ENCODE data around the gene DTX4. TPM values are rescaled to one million over a fixed set of nuclear protein-coding genes. Genes with fewer than 3 reads are reported as not detected.

Gene DTX4
- polyA plus RNA-seq, 1 of the 3 experiments (the other 2 are of a cell fraction) = 0.05 TPM

- TF ChIP-seq FOXM1 (IDR thresholded peaks at IDR 0.05; ENCODE audit: low read depth) (no peak), TEAD4 (IDR thresholded peaks at IDR 0.05; ENCODE audit: borderline replicate concordance, insufficient read depth) (no peak), RFX5 (IDR thresholded peaks at IDR 0.05; ENCODE audit: low read length) (no peak), RCOR1 (IDR thresholded peaks at IDR 0.05; ENCODE audit: low read length) (no peak), ELF1 (IDR thresholded peaks at IDR 0.05) (no peak), FOSL2 (IDR thresholded peaks at IDR 0.05; ENCODE audit: borderline replicate concordance, low read depth) (no peak), TAF1 (IDR thresholded peaks at IDR 0.05; ENCODE audit: borderline replicate concordance, low read depth, low read length) (no peak), CHD2 (IDR thresholded peaks at IDR 0.05; ENCODE audit: low read length, partially characterized antibody) (no peak), SIN3A (IDR thresholded peaks at IDR 0.05; ENCODE audit: borderline replicate concordance, low read depth, low read length) (no peak), NFIC (IDR thresholded peaks at IDR 0.05; ENCODE audit: borderline replicate concordance) (no peak), MXI1 (IDR thresholded peaks at IDR 0.05; ENCODE audit: low read depth, low read length) (no peak)
- TF ChIP-seq, protein P1, sequence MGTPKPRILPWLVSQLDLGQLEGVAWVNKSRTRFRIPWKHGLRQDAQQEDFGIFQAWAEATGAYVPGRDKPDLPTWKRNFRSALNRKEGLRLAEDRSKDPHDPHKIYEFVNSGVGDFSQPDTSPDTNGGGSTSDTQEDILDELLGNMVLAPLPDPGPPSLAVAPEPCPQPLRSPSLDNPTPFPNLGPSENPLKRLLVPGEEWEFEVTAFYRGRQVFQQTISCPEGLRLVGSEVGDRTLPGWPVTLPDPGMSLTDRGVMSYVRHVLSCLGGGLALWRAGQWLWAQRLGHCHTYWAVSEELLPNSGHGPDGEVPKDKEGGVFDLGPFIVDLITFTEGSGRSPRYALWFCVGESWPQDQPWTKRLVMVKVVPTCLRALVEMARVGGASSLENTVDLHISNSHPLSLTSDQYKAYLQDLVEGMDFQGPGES (IDR thresholded peaks at IDR 0.05; ENCODE audit: low read depth, low read length) = no peak
- TF ChIP-seq, protein P2, sequence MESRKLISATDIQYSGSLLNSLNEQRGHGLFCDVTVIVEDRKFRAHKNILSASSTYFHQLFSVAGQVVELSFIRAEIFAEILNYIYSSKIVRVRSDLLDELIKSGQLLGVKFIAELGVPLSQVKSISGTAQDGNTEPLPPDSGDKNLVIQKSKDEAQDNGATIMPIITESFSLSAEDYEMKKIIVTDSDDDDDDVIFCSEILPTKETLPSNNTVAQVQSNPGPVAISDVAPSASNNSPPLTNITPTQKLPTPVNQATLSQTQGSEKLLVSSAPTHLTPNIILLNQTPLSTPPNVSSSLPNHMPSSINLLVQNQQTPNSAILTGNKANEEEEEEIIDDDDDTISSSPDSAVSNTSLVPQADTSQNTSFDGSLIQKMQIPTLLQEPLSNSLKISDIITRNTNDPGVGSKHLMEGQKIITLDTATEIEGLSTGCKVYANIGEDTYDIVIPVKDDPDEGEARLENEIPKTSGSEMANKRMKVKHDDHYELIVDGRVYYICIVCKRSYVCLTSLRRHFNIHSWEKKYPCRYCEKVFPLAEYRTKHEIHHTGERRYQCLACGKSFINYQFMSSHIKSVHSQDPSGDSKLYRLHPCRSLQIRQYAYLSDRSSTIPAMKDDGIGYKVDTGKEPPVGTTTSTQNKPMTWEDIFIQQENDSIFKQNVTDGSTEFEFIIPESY (IDR thresholded peaks at IDR 0.05; ENCODE audit: borderline replicate concordance, low read depth) = no peak
- no peak overlapping the region for H3K27ac ChIP-seq (ENCODE audit: low read depth in 2 of 2, low read length in 1 of 2)
Observed at GRCh38 chr11:59223611-59224010, 51.7 kb downstream of the DTX4 start.

DNA sequence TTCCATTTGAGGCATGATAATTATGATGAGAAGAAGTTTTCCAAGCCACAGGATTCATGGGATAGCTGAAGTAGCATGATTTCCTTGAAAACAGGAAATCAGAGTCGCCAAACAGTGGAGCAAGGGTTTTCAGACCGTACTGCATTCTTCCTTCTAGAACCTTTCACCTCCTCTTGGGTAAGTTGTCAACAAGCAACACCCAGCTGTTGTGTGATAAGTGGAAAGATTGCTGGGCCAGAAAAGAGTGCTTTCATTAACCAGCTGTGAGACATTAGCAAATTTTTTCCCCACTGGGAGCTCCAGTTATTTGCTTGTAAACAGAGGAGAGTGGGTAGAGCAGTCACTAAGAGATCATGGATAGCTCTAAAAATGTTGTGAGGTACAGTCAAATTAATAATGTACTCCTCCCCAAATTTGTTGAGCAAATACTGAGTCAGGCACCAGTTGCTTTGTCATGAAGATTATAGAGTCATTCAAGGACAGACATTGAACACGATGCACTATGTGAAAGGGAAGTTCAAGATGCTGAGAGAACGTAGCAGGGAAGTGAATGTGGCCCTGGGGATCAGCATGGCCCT is 52.5 kb downstream of the DTX4 start:
- Histone ChIP-seq H3K36me3 (replicated peaks in 1 of 2; ENCODE audit: control insufficient read depth in 1 of 2, insufficient read depth in 2 of 2, low read length in 1 of 2) (no peaks in the 10 kb centered on the region), H3K9ac (no peak overlapping the region), H3K4me3 (ENCODE audit: low read depth in 2 of 2, low read length in 1 of 2) (no peak overlapping the region), H3K4me2 (no peak overlapping the region), H3K79me2 (ENCODE audit: insufficient read depth) (no peaks in the 10 kb centered on the region), H3K9me2 (no peaks in the 10 kb centered on the region), H3K27me3 (ENCODE audit: insufficient read depth) (no peaks in the 10 kb centered on the region), H3K4me1 (ENCODE audit: control insufficient read depth in 1 of 2, insufficient read depth in 2 of 2, low read depth in 1 of 2, low read length in 1 of 2) (no peaks in the 10 kb centered on the region), H3F3A (replicated peaks; ENCODE audit: insufficient read depth) (no peaks in the 10 kb centered on the region), H3K9me3 (no peaks in the 10 kb centered on the region), H4K20me1 (ENCODE audit: insufficient read depth) (no peaks in the 10 kb centered on the region), H3K27ac (ENCODE audit: low read depth in 2 of 2, low read length in 1 of 2) (no peak overlapping the region), H2AFZ (ENCODE audit: low read depth) (no peak overlapping the region)
- CTCF ChIA-PET = interaction anchor here (0.5 to 1.0 kb wide), 2 partner anchors 24 to 53 kb away, joined by 3 to 5 read pairs; partner anchors contain the start of gene DTX4
- no peak for DNase-seq
- POLR2A ChIA-PET = no interaction called here
- WGBS (ENCODE audit: low lambda C conversion rate) = 6% methylated on average over 4 of the region's 4 CpGs
- TF ChIP-seq YY1 (IDR thresholded peaks at IDR 0.05; ENCODE audit: low read depth) (no peak), MEF2A (IDR thresholded peaks at IDR 0.05; ENCODE audit: borderline replicate concordance, low read depth) (no peak), FOXM1 (IDR thresholded peaks at IDR 0.05; ENCODE audit: low read depth) (no peak), REST (IDR thresholded peaks at IDR 0.05; ENCODE audit: low read depth, low read length) (no peak), USF1 (IDR thresholded peaks at IDR 0.05; ENCODE audit: borderline replicate concordance, low read depth) (no peak), ELF1 (IDR thresholded peaks at IDR 0.05) (no peak)
- TF ChIP-seq, protein P2 (IDR thresholded peaks at IDR 0.05; ENCODE audit: borderline replicate concordance, low read depth) = no peak

More at GRCh38 chr11:59223611-59224010, 51.7 kb downstream of the DTX4 start:
- Histone ChIP-seq H3F3A (replicated peaks; ENCODE audit: insufficient read depth) (no peaks in the 10 kb centered on the region), H3K9me3 (no peaks in the 10 kb centered on the region), H4K20me1 (ENCODE audit: insufficient read depth) (no peaks in the 10 kb centered on the region), H3K9me2 (no peaks in the 10 kb centered on the region), H3K36me3 (replicated peaks in 1 of 2; ENCODE audit: control insufficient read depth in 1 of 2, insufficient read depth in 2 of 2, low read length in 1 of 2) (no peaks in the 10 kb centered on the region), H3K4me3 (ENCODE audit: low read depth in 2 of 2, low read length in 1 of 2) (no peak overlapping the region), H3K9ac (no peak overlapping the region), H2AFZ (ENCODE audit: low read depth) (no peak overlapping the region), H3K4me2 (no peak overlapping the region), H3K79me2 (ENCODE audit: insufficient read depth) (no peaks in the 10 kb centered on the region), H3K4me1 (ENCODE audit: control insufficient read depth in 1 of 2, insufficient read depth in 2 of 2, low read depth in 1 of 2, low read length in 1 of 2) (no peaks in the 10 kb centered on the region), H3K27me3 (ENCODE audit: insufficient read depth) (no peaks in the 10 kb centered on the region)
- 2% methylated on average over 2 of the region's 2 CpGs for WGBS (ENCODE audit: low lambda C conversion rate)
- DNase-seq = no peak
- ChIA-PET POLR2A (no interaction called here), CTCF (interaction anchor here (1.0 kb wide), 3 partner anchors 17 to 457 kb away, joined by 3 to 5 read pairs (median 5); partner anchors contain the start of gene DTX4)
